Stimulated activated CD8-positive, alpha-beta memory T cell treated with anti-CD3 and anti-CD28 coated beads, Interleukin-7, amount 100 ng/mL, for 48 hours (primary cell): ENCODE results near the gene NKRF.
"Not testable (repeated sequence)": the region's sequence is repeated elsewhere in the genome, so short reads cannot be mapped to it uniquely, and the experiment has no call there.

Source experiments
- DNase-seq, 2 donors: peaks; one replicate each; pipeline ENCODE4 v3.0.0-alpha.2; 2020; ENCODE audit warnings: low read depth in 1 of 2; ENCODE audit errors: extremely low read depth in 1 of 2

NKRF gene

DNA sequence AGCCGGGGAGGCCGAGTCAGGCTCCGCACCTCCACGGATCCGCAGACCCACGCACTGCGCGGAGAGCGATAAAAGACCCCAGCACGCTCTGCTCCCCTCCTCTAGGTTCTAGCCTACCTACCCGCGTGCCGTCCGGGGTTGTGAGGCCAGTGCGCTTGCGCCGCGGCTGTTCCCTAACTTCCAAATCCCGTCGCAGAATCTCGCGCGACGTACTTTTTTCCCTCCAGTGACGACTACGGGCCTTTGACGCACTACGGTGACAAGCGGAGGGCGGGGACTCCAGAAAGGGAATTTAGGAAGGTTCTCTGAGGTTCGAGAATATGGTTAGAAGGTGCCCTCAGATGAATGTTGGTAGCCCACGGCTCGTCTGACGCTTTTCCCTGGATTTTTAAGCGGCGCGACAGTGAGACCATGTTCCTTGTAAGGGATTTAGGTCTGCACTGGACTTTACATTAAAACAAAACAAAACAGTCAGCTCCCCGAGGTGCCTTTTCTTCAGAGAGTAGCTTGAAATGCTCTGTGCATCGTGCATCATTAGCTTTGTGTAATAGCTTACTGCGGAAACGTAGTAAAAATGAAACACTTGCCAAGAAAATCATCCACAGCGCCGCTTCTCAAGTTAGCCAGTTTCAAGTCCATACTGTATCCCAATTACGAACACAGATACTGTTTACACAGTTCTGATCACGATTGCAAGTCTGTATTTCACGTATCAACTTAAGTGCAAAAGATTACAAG is at the start of gene NKRF:
NKRF (minus strand) TSS at position 145 of the 738 bp plus-strand sequence.
- DNase-seq, result peak; percentile 64 to 82

DNA sequence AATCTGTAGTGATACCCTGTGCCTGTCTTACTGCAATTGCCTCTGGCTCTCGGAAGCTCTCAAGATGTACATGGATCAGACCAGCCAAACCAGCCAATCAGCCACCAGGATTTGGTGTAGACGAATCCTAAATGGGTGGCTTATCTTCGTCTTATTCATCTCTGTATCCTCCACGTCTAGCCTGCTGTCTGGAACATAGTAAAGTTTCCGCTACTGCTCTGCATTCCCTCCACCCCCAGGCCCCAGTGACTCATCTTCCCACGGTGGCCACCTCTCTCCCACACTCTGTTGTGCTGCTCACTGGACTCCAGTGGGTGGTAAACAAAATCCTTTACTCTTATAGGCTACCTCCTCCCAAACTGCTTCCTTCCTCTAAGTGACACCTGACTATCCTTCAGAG is 48.9 kb upstream of the NKRF start:
- peak in 1 of 2 donors; percentile 58 for DNase-seq

DNA sequence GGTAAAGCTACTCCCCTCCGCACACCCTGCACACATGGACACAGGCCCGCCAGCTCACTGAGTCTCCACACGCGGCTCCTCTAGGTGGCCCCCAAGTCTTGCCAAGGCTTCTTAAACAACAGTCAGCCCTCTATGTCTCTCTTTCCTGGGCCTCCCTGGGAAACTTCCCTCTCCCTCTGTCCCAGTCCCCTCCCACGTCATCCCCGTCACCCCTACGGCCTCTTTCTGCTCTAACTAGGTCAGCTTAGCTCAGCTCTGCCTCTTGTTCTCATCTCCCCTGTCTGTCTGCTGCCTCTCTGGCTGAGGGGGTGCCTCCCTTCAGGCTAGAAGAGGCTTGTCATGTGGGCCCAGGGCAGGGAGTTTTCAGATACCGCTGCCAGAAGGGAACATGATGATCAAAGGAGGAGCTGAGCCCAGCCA is 47.9 kb upstream of the NKRF start:
- no peak for DNase-seq

DNA sequence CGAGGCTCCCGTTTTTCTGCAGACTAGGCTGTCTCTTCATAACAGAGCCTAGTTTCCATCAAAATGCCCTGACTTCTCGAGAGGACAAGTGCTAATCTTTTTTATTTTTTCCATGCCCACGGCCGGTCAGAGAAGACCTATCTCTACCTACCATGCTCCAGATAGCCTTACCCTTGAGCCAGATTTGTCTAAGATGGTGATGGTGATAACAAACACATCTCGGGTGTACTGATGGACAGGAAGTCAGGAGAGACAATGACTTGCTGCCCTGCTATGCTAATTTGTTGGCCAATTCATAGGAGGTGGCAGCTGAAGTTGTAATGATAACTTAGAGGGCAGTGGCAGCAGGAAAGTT is 42.2 kb upstream of the NKRF start:
- DNase-seq, result no peak

DNA sequence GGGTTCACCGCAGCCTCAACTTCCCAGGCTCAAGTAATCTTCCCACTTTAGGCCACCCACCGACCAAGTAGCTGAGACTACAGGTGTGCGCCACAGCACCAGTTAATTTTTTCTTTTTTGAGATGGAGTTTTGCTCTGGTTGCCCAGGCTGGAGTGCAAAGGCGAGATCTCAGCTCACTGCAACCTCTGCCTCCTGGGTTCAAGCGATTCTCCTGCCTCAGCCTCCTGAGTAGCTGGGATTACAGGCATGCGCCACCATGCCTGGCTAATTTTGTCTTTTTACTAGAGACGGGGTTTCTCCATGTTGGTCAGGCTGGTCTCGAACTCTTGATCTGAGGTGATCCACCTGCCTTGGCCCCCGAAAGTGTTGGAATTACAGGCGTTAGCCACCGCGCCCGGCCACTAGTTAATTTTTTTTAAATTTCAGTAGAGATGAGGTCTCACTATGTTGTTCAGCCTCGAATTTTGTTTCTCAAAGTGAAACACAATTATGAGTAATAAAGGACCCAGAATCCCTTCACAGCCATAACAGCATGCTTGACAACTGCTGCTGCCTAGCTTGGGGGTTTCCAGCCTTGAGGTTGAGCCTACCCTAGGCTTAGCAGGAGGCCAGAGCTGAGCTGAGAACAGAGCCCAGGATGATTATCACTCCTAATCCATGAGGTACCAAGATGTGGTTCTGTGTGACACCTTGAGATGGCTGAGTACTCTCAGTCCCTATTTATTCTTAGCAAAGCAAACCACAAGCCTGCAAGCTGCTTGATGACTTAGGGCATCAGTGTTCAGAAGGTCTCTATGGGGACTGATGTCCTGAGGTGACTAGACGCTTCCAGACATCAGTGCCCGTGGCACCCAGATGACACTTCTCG is 41.6 kb upstream of the NKRF start:
- DNase-seq, result peak; percentile 47 to 67

DNA sequence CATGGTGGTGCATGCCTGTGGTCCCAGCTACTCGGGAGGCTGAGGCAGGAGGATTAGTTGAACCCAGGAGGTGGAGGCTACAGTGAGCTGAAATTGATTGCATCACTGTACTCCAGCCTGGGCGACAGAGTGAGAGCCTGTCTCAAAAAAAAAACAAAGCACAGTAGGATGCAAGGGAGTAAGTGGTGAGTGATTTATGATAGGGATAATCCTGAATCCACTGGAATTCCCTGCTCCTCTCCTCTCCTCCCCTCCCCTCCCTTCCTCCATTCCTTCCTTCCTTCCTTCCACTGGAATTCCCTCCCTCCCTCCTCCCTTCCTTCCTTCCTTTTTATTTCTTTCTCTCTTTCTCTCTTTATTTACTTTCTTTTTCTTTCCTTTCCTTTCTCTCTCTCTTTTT is 40.9 kb upstream of the NKRF start:
- no peak for DNase-seq

DNA sequence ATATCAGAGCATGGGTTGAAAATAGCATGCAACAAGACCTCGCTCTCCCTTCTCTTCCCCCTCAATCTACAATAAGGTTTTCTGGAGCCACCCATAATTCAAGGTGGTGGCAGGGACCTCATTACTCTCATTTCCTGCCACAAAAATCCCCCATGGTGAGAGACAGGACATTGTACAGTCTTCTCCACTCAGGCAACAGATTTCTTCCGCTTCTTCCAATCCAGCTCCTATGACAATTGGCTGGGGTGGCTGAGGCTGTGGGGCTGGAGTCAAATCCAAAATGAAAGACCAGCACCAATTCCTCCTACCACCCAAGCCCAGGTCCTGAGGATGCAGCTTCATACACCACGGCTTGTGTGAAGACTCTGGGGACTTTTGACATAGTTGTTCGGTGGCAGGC is 40.3 kb upstream of the NKRF start:
- DNase-seq, result no peak

DNA sequence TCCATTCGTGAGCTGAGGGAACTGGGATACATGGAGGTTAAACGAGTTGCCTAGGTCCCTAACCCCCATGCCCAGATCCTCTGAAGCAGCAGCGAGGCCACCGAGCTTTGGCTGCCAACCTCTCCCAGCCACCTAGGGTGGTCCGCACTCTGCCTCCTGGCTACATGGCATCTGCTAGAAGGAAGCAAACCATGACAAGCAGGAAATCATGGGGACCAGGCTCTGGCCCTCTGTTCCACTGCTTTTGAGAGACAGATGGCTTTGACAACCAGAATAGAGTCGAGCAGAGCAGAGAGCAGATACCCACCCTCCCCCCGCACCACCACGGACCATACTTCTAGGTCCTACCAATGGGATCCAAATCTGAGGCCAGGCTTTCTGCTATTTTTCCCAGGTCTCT is 37.5 kb upstream of the NKRF start:
- no peak for DNase-seq

DNA sequence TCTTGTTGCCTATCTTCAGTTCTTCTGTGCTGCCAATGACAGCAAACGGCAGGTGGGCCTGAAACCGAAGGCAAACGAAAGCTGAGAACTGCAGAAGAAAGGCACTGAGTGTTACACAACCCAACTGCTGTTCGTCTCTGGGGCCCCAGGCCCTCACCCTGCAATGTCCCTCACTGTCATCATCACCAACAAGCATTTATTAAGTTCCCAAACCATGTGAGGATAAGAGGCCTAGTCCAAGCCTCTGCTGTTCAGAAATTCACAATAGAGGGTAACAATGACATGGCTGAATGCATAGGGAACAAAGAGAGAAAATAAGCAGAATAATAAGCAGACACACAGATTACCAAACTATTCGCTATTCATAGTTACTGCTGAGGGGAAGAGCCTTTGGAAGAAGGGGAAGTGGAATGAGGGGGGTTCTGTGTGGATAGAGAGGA is 34.5 kb upstream of the NKRF start:
- no peak for DNase-seq

DNA sequence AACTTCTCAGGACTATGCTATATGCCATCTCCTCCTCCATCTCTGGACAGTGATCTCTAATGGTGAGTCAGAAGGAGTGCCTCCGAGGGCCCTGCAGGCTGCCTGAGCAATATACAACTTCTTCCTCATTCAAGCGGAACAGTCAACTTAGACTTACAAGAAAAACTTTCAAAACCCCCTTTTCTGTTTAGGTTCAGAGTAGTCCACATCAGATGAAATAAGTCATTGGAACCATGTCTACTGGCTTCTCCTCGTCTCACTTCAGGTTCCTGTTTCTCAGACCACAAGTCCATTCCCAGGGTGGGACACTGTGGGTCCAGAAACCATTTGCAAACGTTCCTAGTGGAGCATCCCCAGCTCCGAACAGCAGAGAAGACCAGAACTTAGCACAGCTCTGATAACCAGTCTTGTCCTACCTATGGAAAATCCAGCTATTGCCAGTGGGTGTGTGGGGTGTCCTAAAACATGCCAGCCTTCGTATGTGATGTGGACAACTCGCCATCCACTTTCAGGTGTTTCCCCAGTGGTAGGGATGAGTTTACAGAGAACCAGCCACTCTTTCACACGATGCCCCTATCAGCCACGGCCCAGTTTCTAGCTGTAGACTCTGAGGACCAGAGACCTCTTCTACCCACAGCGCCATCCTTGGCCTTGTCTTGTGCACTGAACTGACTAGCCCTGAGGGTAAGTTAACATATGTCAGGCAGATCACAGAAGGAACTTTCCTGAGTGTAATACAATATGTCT is 32.7 kb upstream of the NKRF start:
- DNase-seq, result no peak

DNA sequence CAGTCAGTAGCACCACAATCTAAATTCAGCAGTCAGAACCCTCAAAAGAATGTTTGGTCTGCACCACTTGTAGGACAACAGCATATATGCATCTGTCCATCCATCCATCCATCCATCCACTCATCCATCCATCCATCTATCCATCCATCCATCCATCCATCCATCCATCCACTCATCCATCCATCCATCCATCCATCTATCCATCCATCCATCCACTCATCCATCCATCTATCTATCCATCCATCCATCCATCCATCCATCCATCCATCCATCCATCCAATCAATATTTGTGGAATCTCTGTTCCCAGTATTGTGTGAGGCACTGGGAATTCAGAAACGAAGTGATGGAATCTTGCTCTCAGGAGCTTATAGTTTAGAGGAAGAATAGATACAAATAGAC is 31.2 kb upstream of the NKRF start:
- DNase-seq, result not testable (repeated sequence)

DNA sequence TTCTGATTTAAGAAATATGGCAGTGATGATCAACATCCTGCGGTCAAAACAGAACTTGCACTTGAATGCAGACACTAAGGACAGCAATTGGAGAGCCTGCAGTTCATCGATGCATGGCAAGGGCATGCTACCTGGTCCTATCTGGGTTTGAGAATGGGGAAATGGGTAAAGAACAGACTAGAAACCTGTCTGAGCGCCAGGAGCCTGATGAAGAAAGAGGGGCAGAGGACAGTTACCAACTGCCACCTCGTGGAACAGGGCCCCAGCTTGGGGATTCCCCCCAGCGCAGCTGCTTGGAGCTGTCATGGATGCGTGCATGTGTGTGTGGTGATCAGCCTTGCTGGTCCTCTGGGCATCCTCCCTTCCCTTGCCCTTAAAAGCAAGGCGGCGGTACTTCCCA is 30.2 kb upstream of the NKRF start:
- DNase-seq, result no peak

DNA sequence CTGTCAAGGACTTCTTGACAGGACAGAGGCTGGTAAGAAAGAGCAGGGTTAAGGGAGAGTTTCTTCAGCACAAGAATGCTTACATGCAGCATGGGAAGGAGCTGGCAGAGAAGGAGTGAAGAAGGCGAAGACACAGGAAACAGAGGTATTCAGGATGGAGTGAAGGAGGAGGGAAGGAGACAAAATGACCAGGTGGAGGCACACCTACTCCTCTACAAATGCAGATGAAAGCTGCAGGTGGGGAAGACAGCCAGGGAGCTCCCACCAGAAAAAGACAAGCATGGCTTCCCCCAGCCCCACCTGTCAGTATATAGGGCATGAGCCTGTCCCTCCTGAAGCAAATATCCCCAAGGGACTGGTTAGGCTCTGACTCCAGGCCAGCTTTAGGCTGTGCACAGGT is 29.6 kb upstream of the NKRF start:
- no peak for DNase-seq

DNA sequence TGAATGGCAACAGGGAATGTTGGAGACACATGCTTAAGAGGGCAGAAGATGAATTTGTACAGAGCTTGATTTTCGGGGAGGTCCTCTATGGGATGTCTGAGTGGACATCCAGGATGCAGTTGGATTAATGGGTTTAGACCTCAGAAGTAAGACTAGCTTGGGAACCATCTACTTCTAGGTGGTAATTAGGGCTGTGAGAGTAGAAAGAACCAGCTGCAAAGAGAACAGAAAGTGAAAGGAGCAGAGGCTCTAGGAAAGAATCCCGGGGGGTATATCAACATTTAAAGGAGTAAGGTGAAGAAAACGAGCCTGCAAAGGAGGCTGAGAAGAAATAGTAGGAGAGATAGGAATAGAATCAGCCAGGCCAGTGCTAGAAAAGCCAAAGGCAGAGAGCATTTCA is 29.0 kb upstream of the NKRF start:
- DNase-seq, result no peak

DNA sequence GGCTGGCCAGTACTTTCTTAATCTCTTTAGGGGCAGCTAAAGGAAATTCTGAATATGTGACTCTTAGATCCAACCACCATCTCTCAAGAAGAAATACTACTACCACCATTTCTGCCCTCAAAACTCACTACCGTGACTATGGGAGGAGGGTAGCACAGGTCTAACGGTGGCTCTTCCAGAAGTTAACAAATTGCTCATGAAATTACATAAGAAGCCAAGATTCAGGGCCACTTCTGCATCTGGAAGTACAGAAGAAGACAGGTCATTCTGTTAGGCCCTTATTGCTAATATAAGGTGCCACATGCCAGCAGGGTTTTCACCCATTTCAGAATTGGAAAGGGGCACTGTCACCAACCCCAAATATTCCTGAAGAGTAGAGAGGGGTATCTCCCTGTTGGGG is 19.6 kb upstream of the NKRF start:
- no peak for DNase-seq

DNA sequence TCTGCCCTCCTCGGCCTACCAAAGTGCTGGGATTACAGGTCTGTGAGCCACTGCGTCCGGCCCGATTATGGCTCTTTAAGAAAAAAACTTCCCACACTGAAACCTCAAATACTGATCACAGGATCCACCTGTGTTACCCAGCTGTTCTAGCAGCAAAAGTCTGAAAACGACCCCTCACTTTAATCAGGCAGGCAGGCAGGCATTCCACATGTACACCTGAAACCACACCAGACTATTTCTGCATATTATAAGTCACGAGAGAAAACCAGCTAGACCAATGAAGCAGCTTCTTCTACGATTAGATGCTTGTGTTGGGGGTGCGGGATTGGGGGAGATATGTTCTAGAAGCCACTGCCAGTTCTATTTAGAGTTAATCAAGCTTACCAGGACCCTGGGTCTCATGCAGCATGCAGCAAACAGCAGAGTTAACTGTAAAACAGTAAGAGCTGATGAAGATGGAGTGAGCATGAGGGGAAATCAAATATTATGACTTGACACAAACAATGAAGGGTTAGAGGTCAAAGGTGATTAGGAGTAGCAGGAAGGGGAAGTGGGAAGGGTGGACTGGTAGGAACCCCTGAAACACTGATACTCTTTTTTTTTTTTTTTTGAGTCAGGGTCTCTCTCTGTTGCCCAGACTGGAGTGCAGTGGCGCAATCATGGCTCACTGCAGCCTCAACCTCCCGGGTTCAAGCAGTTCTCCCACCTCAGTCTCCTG is 18.9 kb upstream of the NKRF start:
- DNase-seq, result no peak

DNA sequence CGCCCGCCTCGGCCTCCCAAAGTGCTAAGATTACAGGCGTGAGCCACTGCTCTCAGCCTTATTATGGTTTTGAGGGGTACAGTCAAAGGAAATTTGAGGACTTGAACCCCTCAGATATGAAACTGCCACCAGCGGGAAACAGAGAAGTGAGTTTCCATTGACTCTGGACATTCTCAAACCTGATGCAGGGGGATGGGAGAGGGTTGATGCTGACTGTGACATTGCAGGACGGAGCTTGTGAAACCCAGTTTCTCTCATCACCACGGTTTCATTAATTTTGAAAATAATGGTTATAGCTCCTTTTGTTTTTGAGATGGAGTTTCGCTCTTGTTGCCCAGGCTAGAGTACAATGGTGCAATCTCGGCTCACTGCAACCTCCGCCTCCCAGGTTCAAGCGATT is 18.2 kb upstream of the NKRF start:
- no peak for DNase-seq

DNA sequence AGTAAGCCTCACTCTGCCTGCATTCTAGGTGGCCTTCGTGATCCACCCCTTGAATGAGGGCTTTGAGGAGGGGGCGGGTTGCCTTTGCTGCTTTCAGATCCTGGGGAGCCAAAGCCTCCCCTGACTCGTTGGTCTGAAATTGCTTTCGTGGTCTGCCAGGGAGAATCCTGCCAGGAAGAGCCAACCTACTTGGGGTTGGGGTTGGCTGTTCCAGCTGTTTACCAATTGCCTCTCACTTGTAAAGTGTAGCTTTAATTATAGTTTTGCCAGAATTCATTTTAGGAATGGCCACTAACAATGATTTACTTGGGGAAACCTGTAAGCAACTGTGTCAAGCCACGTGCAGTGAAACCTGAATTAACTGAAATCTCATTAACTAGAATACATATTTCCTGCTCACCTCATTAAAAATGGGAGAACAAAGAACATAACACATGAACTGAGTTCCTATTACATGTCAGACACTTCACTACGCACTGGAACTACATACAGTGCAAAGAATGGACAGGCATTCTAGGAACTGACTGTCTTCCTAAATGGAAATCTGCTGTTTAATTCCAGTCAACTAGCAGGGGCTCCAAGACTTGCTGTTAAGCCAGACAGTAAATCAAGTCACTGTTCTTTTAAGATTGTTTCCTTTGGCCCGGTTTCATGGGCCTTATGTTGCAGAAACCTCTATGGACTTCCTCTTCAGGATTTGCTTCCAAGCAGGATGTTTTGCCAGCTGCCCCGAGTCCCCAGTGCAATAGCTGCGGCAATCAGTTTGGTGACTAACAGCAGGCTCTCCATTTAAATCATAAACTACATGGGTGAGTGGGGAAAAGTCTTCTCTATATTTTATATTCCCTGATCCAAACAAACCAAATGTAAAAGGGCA is 16.4 kb upstream of the NKRF start:
- DNase-seq, result no peak

DNA sequence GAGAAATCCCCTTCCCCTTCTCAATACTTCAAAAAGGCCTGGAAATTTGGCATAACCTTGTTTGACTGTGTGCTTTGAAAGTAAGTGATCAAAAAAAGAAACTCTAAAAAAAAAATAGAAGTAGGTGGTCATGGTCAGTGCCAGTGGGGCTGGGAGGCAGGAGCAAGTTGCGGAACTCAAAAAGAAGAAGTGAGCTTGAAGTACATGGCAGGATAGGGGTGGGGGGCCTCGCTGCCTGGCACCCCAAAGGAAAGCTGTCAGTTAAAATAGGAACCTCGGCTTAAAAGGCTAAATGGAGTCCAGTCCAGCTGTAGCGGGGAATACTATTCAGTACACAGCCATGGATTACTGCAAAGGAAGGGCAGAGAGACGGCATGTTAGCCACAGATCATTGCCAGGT is 12.2 kb upstream of the NKRF start:
- DNase-seq, result no peak
